GF-D8 (cell line): ENCODE data around the gene KIAA1549.

Experiments
- DNase-seq: peaks from one replicate; lab custom pipeline; 2025; lab: John Stamatoyannopoulos, UW

Gene KIAA1549

DNA sequence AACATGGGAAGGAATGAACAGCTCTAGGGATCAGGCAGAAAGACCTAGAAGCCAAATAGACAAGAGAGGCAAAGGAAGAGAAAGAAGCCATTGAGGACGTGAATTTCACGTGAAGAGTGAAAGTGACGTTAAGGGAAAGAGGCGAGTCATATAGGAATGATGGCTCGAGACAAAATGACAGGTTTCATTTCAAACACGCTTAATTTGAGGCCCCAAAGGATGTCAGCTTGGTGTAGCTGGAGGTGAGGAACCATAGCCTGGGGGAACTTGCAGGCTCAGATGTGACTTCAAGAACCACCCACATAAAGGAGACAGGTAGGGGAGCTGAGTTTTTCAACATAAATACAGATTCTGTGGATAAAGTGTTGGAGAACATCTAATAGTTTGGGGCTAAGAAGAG lies 98.9 kb downstream of the KIAA1549 start:
- DNase-seq = no peak

DNA sequence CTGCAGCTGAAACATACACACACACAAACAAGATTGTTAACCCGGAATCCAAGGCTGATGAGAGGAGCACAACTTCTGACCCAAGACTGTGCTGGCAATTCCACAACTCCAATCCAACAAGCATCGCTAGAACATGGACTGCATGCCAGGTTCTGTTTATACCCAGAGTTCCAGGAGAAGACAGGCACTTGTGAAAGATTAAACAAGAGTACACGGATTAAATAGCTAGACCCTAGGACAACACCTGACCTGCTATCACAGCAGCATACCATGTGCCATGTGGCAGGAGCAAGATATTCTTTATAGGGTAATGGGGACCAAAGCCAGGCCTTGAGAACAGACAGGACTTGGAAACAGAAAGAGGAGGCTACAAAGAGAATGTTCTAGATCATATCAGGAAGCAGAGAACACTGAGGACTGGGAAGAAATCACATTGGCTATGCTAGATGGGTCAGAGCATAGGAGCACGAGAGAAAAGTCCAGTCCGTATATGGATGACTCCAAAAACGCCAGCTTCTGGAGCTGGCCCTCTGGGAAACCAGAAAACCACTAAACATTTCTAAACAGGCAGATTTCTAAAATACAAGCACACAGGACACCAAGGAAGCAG lies 99.5 kb downstream of the KIAA1549 start:
- no peak for DNase-seq

DNA sequence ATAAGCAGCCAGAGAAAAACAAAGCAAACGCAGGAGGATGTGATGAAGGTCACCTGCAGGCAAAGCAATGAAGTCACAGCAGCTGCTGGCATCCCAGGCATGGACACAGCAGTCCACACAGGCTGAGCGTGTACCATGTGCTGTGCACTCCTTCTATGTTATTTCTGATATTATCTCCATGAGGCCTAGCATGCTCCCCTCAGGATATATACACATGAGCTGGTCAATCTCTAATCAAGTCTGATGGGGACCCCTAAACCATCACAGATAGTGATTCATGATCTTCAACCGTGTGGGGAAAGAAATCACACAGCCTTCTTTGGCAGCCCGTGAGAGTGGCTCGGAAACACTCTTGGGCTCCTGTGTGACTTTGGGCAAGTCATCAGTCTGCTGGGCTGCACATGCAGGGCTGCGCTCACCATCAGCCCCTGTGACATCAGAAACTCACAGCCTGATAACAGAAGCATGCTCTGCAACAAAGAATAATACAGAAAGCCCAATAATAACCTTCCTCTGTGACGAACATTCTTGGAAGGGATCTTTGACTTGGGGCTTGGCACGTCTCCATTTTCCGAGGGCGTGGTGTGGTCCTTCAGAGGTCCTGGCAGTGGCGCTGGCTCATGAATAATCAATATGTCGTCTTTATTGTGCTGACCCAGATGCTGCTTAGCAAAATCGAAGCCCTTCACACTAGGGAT lies 100.2 kb downstream of the KIAA1549 start:
- no peak for DNase-seq

DNA sequence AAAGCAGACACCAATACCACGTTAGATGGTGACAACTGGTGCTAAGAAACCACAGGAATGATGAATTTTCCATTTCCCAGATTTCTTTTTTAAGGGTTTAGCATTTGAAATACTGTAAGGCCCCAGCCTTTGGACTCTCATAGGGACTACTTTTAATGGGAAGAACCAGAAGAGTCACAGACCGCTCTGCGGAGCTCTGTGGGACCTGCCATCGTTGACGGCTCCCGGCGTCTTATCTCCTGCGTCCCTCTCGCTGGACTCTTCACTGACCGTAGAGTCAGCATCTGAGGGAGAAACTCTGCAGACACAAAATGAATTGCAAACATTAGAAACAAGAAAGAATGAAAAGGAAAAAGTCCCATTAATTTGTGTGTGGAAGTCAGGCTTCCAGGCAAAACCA lies 101.8 kb downstream of the KIAA1549 start:
- no peak for DNase-seq

DNA sequence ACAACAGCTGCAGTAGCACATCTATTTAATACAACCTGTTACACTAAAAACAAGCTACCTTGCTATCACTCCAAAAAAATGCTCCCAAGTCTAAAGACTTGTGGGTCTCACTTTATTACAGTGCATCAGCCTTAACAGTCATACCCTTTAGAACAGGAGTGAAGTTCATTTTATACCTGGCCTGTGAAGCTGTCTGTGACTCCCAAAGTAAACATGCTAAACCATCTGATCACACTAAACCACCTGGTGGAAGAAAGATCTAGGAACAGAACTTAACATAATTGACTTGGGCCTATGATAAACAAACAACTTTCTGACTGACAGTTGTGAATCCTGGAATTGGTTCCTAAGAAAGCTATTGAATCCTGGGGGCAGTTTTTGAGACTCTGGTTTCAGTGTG lies 102.3 kb downstream of the KIAA1549 start:
- DNase-seq = no peak

DNA sequence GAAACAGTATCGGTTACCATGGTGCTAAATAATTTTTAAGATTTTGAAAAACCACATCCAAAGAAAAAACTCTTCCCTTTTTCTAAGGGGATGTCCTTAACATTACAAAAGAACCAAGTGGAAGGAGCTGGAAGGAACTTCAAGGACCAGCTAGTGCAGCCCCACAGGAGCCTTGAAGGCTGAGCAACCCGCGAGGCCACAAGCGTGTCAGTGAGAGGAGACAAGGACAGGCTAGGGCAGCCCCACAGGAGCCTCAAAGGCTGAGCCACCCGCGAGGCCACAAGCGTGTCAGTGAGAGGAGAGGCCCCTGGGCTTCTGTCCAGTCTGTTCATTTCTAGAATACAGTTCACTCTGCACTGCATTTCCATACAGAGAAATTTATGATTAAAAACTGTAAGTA lies 103.1 kb downstream of the KIAA1549 start:
- no peak for DNase-seq

DNA sequence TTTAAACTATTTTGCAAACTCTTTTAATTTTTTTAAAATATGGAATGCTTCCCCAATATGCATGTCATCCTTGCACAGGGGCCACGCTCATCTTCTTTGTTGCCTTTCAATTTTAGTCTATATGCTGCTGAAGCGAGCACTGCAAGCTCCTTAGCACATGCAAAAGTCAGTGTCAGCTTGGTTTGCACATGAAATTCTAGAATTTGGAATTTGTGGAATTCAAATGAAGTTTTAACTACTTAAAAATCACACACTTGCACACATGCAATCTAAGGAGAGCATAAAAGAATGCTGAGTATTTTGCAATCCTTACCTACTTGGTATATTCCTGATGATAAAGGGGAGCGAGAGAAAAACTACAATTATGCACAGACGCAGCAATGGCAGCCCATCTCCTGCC lies 104.9 kb downstream of the KIAA1549 start:
- DNase-seq = no peak

DNA sequence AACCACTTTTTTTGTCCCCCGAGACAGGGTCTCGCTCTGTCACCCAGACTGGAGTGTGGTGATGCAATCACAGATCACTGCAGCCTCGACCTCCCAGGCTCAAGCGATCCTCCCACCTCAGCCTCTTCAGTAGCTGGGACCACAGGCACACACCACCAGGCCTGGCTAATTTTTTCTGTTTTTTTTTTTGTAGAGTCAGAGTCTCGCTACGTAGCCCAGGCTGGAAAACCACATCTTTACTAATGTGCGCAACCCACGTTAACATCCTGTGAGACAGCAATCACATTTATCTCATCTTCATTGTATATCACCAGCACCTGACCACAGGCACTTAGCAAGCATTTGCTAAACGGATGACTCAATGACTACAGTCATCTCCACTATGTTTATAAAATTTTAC lies 105.4 kb downstream of the KIAA1549 start:
- DNase-seq = no peak

DNA sequence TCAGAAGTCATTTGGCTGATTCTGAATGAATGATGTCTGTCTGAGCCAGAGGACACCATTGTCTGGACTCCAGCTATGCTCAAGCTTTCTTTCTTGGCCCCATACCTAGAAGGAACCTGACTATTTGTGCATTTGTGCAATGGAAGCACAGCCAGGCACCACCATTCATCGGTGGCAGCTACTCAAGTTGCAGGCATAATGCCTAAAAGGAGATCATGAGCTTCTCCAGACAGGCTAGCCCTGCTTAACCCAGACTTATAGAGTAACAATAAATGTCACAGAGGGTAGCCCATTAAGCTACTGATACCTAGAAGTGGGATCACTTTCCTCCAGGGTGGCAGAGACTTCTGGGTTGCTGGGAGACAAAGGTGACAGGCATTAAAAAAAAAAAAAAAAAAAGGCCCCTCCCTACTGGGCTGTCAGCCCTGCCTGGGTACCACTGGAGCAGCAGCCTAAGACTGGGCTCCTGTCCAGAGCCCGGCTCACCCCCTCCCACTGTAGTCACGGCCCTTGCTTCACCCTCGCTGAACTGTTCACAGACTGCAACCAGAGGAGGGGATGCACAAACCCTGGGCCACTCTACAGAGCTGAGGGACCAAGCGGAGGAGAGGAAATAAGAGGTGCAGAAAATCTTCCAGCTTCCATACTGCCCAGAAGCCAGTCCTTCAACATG lies 107.8 kb downstream of the KIAA1549 start:
- DNase-seq = no peak

DNA sequence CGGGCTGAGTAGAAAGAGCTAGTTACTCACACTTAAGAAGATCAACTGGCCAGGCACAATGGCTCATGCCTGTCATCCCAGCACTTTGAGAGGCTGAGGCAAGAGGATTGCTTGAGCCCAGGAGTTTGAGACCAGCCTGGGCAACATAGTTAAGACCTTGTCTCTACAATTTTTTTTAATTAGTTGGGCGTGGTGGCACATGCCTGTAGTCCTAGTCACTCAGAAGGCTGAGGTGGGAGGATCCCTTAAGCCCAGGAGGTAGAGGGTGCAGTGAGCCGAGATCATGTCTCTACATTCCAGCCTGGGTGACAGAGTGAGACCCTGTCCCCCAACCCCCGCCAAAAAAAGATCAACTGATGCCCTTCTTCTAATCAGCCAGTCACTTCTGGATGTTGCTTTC lies 108.6 kb downstream of the KIAA1549 start:
- no peak for DNase-seq

DNA sequence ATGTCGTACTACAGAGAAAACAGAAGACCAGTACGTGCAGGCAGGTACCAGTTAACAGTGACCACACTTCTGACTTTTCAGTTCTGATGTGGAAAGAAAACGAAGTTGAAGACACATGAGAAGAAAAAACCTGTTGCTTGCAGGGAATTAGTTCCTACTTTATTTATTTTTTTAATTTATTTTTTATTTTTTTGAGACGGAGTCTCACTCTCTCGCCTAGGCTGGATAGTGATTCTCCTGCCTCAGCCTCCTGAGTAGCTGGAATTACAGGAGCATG lies 109.4 kb downstream of the KIAA1549 start:
- no peak for DNase-seq

DNA sequence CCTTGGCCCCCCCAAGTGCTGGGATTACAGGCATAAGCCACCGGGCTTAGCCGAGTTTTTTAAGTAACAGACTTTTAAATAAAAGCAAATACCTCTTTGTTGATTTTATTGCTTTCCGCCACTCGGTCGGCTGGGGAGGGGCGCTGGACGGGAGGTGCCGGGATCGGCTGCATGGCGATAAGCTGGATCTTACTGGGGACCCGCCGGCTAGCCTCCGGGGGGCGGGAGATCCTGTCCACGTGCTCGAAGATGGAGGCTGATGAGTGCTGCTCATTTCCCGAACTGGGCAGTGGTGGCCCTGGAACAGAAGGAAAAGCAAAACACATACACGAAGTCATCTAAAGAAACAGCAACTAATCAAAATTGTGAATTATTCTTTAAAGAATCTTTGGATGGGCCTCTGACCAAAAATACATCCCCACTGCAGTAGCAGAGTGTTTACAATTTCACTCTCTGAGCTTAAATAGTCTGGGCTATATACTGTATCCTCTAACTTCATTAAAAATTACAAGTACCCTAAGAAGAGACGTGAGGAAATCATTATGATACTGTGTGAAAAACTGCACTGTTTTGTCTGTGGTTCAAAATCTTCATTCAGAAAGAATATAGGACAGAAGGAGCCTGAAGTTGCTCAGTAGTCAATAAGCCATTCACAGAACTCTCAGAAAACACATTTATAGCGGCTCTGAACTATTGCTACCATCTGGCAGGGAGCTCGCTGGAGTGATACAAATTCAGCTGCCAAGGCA lies 110.0 kb downstream of the KIAA1549 start:
- DNase-seq = no peak

DNA sequence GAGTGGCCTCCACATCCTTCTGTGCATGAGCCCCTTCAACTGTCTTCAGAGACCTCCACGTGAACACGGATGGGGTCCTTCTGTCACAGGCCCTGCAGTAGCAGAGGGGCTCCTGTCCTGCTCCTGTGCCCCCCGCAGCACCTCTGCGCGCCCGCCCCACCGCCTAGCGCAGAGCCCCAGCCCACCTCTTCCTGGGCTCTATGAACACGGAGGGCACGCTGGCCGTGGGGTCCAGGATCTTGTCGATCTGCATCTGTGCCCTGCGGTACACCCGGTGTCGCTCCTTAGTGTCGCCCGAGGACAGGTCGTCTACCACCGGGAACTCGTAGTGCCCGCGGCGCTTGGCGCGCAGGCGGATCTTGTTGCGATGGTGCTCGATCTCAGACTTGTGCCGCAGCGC lies 111.8 kb downstream of the KIAA1549 start:
- DNase-seq = no peak

DNA sequence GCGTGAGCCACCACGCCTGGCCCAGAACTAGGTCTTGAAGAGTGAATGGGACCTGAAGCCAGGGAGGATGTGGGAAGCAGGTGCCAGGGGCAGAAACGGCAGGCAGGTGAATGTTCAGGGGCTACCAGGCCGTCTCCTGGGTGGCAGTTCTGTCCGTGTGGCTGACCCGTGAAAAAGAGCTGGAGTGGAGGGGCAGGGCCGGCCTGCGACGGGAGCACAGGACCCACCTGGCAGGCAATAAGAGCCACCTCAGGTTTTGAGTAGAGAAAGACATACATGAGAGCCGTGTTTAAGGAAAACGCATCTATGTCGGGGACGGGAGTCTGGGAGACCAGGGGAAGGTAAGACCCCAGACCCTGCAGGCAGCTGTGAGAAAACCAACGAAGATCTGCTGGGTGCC lies 112.5 kb downstream of the KIAA1549 start:
- no peak for DNase-seq

DNA sequence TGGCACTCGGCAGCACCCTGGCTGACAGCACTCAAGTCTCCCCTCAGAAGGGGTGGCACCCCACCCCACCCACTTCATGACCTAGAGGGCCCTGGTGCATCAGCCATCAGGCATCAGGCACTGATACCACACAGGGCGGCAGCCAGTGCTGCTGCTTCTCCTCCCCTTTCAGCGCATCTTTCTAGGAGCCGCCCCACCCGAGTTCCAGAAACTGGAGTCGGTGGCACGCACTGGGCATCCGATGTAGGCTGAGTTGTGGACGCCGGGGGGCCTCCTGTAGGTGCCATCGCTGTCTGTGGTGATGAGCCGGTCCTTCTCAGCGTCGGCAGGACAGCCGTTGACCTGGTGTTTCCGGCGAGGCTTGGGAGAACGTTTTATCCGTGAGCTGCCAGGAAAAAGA lies 113.4 kb downstream of the KIAA1549 start:
- DNase-seq = no peak

DNA sequence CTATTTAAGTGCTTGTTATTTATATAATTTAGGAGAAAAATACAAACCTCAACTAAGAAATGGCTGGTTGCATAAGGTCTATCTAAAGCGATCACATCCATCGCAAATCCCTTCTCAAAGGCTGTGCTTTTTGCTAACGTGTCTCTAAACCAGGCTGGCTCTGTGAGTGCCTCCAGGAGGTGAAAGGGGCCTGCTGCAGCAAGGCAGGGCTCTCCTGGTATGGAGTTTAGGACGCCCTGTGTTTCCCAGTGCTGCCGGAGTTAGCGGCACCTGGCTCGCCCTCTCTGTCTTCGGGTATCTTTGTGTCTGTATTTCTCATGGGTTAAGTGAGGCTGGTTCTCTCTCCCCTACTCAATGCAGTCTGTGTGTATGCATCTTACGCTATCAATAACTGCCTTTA lies 114.8 kb downstream of the KIAA1549 start:
- DNase-seq = no peak

DNA sequence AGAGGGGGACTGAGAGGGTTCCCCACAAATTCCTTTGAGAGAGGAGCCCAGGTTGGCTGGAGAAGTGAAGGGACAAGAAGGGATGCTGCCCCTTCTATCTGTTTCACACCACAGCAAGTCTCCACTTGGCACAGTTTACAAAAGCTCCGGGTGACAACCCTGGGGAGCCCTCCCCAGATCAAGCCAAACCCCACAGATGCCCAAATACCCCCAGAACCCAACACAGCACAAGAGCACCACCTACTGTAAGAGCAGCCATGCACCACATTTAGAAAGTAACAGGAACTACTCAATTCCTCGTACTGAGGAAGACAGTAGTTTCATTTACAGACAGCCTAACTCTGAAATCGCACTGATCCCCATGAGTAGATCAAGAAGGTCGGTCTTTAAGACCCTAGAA lies 115.3 kb downstream of the KIAA1549 start:
- DNase-seq = no peak

DNA sequence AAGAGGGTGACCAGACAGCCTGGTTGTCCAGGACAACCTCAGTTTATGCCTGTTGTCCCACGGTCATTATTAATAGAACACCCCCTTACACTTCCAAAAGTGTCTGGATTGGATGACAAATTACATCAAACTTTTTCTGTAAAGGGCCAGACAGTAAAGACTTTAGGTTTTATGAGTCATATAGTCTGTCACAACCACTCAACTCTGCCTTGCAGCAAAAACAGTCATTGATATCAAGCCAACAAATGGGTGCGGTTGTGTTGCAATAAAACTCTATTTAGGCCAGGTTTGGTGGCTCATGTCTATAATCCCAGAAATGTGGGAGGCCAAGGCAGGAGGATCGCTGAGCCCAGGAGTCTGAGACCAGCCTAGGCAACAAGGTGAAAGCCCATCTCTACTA lies 116.5 kb downstream of the KIAA1549 start:
- no peak for DNase-seq

DNA sequence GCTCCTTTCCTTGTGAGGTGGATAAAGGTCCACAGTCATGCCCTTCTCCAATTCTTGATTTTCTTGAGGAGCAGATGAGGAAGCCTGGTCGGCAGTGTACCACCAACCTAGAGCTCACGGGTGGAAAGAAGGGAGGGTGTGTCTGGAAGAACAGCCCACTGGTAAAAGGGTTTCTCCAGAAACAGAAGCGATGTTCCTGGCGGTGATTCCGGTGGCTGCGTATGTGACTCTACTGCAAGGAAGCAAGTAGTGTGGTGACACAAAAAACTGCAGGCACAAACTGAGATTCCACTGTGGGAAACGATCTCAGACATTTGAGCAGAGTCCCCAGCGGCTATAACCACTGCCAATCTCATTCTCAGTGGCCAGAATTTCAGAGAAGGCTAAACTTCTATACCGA lies 117.3 kb downstream of the KIAA1549 start:
- DNase-seq = no peak

DNA sequence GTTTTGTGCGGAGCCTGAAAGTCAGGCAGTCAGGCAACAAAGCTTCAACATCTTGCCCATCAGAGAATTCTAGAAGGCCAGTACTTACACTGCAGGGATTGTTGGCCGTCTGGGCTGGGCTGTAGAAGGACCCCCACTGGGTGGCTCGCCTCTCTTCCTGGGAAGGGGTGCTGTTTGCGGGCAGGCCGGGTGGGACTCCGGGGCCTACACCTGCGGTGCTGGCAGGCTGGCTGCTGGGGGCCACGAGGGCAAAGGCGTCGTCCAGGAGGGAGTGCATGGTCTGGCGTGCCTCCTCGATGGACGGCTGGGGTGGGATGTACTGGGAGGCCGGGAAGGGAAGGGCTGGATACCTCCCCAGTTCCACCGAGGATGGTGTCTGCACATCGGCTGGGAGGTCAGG lies 120.1 kb downstream of the KIAA1549 start:
- DNase-seq = no peak

DNA sequence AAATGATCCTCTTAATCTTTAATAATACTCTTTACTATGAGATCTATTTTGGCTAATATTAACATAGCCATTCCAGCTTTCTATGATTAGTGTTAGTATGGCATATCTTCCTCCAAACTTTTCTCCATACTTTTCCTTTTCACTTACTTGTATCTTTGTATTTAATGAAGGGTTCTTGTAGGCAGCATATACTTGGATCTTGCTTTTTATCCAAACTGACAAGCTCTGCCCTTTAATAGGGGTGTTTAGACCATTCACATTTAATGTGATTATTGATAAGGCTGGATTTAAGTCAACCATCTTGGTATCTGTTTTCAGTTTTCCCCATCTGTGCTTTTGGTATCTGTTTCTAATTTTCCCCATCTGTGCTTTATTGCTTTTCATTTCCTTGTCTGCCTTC lies 123.5 kb downstream of the KIAA1549 start:
- DNase-seq = no peak

DNA sequence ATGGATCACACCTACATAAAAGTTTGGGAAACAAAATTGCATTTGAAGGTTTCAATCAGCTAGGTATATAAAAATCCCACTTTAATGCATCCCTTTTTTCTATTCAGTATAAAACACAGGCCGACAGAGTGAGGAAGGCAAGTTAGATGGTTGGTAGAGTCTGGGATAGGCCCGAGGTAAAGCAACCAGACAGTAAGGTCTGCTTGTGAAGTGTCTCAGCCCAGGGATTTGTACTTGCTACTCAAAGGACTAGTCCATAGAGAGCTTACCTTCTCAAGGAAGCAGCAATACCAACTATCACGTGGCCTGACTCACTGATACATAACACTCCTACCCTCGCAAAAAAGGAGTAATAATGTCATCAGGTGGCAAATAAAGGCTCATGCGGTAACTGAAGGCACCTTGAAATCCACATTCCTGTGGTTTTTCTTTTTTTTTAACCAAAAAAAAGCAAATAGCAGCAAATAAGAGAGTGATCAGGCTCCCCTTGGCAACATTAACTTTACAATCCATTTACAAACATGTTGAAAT lies 127.0 kb downstream of the KIAA1549 start:
- DNase-seq = no peak

DNA sequence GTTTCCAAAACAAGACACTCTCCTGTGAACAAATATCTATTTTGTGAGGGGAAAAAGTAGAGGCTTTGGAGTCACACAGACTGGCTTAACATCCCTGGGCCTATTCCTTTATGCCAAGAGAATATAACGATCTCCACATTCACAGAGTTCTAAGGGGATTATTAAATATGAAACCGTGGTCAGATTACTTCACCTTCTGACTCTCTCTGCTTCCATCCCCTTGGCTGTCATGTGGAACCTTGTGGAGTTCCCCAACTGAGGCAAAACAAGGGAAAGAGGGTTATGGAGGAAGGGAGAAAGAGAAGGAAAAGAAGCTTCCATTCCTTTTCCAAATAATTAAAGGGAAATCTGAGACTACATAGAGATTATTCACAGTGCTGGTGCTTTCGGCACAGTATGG lies 127.7 kb downstream of the KIAA1549 start:
- no peak for DNase-seq
